A673 (cell line): ENCODE results near the gene ADCY5. TPM values are rescaled to one million over a fixed set of nuclear protein-coding genes. Genes with fewer than 3 reads are reported as not detected.
A peak's percentile ranks its signal among the peaks of the same experiment; 100 is the strongest.

ENCODE experiments used
- BruUV-seq: library from RNA; stranded (reverse); fragments of 400-500 nt; replicated peaks from 2 replicates; lab custom pipeline; 2021; lab: Mats Ljungman, UMichigan
- CTCF ChIA-PET: fragments of 300-600 bp; sonication (Branson Sonifier 250); formaldehyde crosslinking; loops from one replicate; lab custom pipeline; 2022; ENCODE audit warnings: antibody characterized with exemption; lab: Charles Lee
- POLR2A ChIA-PET: fragments of 300-600 bp; sonication (Branson Sonifier 250); formaldehyde crosslinking; loops from one replicate; lab custom pipeline; 2022; ENCODE audit warnings: antibody characterized with exemption; ENCODE audit not compliant: low non-redundant PET; lab: Charles Lee
- DNase-seq: peaks from one replicate; pipeline ENCODE4 v3.0.0-alpha.2; 2015; ENCODE audit warnings: low spot score
- H3K27ac ChIP-seq: fragments of 200-600 bp; sonication (generic); 2 replicates; pipeline ENCODE4 v1.5.1; 2016; ENCODE audit warnings: mixed run types, low read depth, mild to moderate bottlenecking, mixed read lengths, antibody characterized with exemption, low read length; ENCODE audit not compliant: poor library complexity, severe bottlenecking
- H3K27me3 ChIP-seq: fragments of 200-600 bp; sonication (generic); replicated peaks from 2 replicates; pipeline ENCODE4 v1.6.1; 2017; ENCODE audit warnings: mixed run types, low read depth, mild to moderate bottlenecking, mixed read lengths, antibody characterized with exemption, low read length; ENCODE audit not compliant: insufficient read depth, poor library complexity
- H3K36me3 ChIP-seq: fragments of 200-600 bp; sonication (generic); 2 replicates; pipeline ENCODE4 v1.6.1; 2016; ENCODE audit warnings: mixed run types, mild to moderate bottlenecking, mixed read lengths, antibody characterized with exemption, low read length; ENCODE audit not compliant: insufficient read depth, poor library complexity, severe bottlenecking
- H3K4me1 ChIP-seq: fragments of 200-600 bp; sonication (generic); 2 replicates; pipeline ENCODE4 v1.6.1; 2017; ENCODE audit warnings: mixed run types, mild to moderate bottlenecking, mixed read lengths, antibody characterized with exemption, low read length; ENCODE audit not compliant: insufficient read depth, poor library complexity, severe bottlenecking
- H3K4me3 ChIP-seq: fragments of 200-600 bp; sonication (generic); 2 replicates; pipeline ENCODE4 v1.5.1; 2016; ENCODE audit warnings: low read depth, mixed run types, mild to moderate bottlenecking, mixed read lengths, low read length; ENCODE audit not compliant: poor library complexity, severe bottlenecking
- H3K9me3 ChIP-seq: fragments of 200-600 bp; sonication (generic); 2 replicates; pipeline ENCODE4 v1.6.1; 2016; ENCODE audit warnings: mixed run types, low read depth, mild to moderate bottlenecking, mixed read lengths, antibody characterized with exemption, low read length; ENCODE audit not compliant: poor library complexity, severe bottlenecking
- CTCF ChIP-seq: fragments of 300-800, 200-600 bp; sonication (generic); conservative IDR thresholded peaks from 2 replicates; pipeline ENCODE4 v1.5.1; 2017; ENCODE audit warnings: low read depth, mild to moderate bottlenecking, antibody characterized with exemption, low read length, moderate library complexity, mixed read lengths
- EZH2 ChIP-seq: fragments of 200-600 bp; sonication (generic); IDR thresholded peaks from 2 replicates; pipeline ENCODE4 v1.6.1; 2017; ENCODE audit warnings: borderline replicate concordance, low read depth, mild to moderate bottlenecking, mixed read lengths, antibody characterized with exemption, low read length; ENCODE audit not compliant: poor library complexity, severe bottlenecking
- intact Hi-C: fragments of 100-400 bp; cut with micrococcal nuclease; formaldehyde crosslinking; loops from one replicate; pipeline ENCODE4 v1.10.0; 2022; ENCODE audit not compliant: unreplicated experiment
- total RNA-seq: library from RNA; stranded (reverse); gene quantifications from 2 replicates; pipeline ENCODE4 v1.2.3, GENCODE V29; 2021

Gene ADCY5
- total RNA-seq, 1 experiment from 2014 or later: 0.21 TPM

GRCh38 chr3:123420416-123420968 is 28.4 kb downstream of the ADCY5 start:
- H3K27me3 ChIP-seq: no peaks in the 10 kb centered on the region
- CTCF ChIA-PET: interaction anchor here (0.7 kb wide), 1 partner anchor 13 kb away, joined by 4 read pairs; no protein-coding TSS in a partner anchor
- H3K27ac ChIP-seq: no peak overlapping the region
- H3K36me3 ChIP-seq: no peaks in the 10 kb centered on the region
- no peaks in the 10 kb centered on the region for H3K9me3 ChIP-seq
- H3K4me1 ChIP-seq: no peaks in the 10 kb centered on the region
- TF ChIP-seq EZH2: no peak
- TF ChIP-seq CTCF: no peak
- DNase-seq: no peak
- no peak overlapping the region for H3K4me3 ChIP-seq
- intact Hi-C loops: no loop called here
- no TSS peak for BruUV-seq
- POLR2A ChIA-PET: no interaction called here

- H3K36me3 ChIP-seq: no peaks in the 10 kb centered on the region
- DNase-seq: no peak
- no peaks in the 10 kb centered on the region for H3K27me3 ChIP-seq
- ChIA-PET CTCF (interaction anchor here (0.7 kb wide), 1 partner anchor 12 kb away, joined by 4 read pairs; no protein-coding TSS in a partner anchor), POLR2A (no interaction called here)
- H3K27ac ChIP-seq: no peak overlapping the region
- no peak overlapping the region for H3K4me3 ChIP-seq
- no peaks in the 10 kb centered on the region for H3K9me3 ChIP-seq
- no peak for TF ChIP-seq CTCF
- no peak for TF ChIP-seq EZH2
- intact Hi-C loops: no loop called here
- BruUV-seq: no TSS peak
- no peaks in the 10 kb centered on the region for H3K4me1 ChIP-seq
Measured at GRCh38 chr3:123419850-123420297, 29.0 kb downstream of the ADCY5 start.

- H3K27me3 ChIP-seq: no peaks in the 10 kb centered on the region
- H3K4me3 ChIP-seq: no peak overlapping the region
- no peak for TF ChIP-seq EZH2
- TF ChIP-seq CTCF: no peak
- no peaks in the 10 kb centered on the region for H3K36me3 ChIP-seq
- intact Hi-C loops: no loop called here
- ChIA-PET POLR2A (no interaction called here), CTCF (interaction anchor here (0.7 kb wide), 1 partner anchor 12 kb away, joined by 4 read pairs; no protein-coding TSS in a partner anchor)
- peak; percentile 5 for DNase-seq
- BruUV-seq: no TSS peak
- no peak overlapping the region for H3K27ac ChIP-seq
- H3K9me3 ChIP-seq: no peaks in the 10 kb centered on the region
- no peaks in the 10 kb centered on the region for H3K4me1 ChIP-seq
Measured at GRCh38 chr3:123419181-123419849, 29.6 kb downstream of the ADCY5 start.
